Inflammatory macrophage treated with lipopolysaccharide for 4 hours (primary cell): ENCODE data around the gene CCDC106.

ENCODE experiments used
- DNase-seq: peaks from one replicate; pipeline ENCODE4 v3.0.0-alpha.2; 2020

CCDC106 gene

DNA sequence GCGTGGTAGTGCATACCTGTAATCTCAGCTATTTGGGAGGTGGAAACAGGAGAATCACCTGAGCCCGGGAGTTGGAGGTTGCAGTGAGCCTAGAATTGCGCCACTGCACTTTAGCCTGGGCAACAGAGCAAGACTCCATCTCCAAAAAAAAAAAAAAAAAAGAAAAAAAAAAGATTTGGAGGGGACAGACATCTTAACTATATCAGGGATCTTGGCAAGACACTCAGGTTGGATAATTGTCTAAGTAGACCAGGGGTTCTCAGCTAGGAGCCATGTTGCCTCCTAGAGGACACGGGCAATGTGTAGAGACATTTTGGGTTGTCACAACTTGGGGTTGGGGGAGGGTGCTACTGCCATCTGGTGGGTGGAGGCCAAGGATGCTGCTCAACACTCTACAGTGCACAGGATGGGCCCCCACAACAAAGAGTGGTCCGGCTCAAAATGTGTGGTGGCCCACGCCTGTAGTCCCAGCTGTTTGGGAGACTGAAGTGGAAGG, 9.1 kb upstream of the CCDC106 start:
- DNase-seq: peak; percentile 67

DNA sequence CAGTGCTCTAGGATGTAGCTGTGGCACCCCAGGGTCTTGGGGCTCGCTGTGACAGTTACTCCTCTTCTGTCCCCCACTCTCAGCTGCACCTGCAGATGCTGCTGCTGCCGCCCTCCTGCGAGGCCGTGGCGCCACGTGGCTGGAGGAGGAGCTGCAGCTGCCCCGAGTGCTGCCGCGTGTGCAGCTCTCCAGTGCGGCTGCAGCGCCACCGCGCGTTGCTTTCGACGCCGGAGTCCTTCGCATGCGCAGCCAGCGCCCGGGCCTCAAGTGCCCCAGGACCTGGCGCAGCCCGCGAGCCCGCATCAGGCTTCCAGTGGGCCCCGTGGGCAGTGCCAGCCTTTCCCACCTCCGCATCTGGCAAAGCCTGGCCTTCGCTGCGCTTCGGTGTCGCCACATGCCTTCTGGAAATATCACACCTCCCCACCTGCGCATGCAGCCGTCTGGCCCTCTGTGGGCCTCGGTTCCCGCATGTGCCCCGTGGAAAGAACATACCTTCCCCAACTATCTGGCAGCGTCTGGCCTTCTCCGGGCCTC, 7.9 kb upstream of the CCDC106 start:
- peak; percentile 62 for DNase-seq

DNA sequence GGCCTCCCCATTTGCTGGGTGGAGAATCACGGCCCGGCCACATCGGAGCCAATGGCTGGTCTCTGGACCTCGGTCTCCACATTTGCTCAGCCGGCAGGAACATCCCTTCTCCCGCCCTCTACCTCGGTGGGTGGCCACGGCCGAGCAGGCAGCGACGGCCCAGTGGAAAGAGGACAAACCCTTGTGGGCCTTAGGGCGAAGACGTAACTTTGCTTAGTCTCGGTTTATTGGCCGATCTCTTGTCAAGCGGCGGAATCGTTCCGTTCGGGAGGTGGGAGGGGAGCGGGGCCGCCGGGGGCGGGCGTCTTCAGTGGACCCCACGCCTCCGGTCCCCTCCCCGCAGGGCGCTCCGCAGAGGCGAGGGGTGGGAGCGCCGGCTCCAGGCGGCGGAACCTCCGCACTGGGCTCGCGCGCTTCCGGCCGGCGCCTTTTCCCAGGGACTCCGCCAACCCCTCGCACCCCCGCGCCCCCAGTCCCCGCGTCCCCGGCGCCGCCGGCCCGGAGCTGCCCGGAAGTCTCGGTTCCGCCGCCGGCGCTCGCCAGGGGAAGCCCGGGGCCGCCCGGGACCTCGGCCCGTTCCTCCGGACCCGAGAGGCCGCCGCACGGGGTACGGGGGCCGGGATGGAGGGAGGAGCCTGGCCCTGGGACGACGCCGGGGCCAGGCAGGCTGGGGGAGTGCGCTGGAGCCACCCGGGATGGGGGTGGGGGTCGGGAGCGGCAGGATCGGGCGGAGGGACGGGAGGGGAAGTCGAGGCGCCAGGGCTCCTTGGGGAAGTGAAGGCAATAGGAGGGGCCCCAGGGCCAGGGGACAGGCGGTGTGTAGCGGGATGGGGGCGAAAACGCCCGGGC, 7.2 kb upstream of the CCDC106 start, which contains the start of gene ZNF580:
TSS of gene ZNF580 (plus strand) at position 426 of the 849 bp plus-strand sequence. CDS start 1,507 bp downstream, outside the sequence.
- DNase-seq: peak; percentile 38

DNA sequence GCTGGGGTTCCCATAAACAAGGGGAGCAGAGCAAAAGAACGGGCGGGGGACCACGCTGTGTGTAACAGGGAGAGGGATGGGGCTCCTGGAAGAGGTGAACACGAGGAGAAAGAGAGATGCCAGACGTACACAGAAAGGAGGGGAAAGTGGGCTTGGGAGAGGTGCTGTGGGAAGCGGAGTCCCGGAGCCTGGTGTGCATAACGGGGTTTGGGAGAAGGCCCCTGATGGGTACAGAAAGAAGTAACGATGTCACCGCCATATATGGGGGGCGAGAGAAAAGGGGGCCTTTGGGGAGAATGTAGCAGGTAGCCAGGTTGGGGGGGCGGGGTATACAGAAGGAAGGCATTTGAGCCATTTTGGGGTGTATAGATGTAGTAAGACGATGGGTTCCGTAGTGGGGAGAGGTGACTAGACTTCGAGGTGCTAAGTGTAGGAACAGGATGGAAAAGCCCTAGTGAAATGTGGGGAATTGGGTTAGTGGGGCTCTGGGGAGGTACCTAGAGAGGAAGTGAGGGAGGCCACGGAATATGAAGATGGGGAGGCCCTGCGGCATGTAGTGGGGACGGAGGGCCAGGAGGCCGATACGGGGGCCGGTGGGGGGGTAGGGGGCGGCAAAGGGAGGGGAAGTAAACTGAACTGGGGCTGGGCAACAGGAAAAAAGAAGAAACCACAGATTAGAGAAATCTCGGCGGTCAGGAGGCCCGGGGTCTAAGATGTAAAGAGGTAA, 6.4 kb upstream of the CCDC106 start:
- no peak for DNase-seq

DNA sequence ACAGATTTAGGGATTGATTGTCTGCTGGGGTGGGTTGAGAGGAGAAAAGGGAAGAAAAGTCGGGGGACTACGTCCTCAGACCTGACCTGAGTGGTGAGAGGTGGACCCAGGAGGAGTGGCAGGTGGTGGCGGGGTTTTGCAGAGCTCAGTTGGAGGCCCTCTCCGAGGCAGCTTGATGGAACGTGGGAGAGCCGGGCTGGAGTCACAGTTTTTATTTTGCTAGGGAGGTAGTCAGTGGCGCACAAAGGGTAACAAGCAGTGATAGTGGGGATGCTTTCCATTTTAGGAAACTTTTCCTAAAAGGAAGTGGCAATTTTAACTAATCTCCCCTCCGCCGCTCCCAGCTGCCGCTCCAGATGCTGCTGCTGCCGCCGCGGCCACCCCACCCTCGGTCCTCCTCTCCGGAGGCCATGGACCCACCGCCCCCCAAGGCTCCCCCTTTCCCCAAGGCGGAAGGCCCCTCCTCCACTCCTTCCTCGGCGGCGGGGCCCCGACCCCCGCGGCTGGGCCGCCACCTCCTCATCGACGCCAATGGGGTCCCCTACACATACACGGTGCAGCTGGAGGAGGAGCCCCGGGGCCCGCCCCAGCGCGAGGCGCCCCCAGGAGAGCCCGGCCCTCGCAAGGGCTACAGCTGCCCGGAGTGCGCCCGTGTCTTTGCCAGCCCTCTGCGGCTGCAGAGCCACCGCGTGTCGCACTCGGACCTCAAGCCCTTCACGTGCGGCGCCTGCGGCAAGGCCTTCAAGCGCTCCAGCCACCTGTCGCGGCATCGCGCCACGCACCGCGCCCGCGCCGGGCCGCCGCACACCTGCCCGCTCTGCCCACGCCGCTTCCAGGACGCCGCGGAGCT, 5.6 kb upstream of the CCDC106 start:
- no peak for DNase-seq

DNA sequence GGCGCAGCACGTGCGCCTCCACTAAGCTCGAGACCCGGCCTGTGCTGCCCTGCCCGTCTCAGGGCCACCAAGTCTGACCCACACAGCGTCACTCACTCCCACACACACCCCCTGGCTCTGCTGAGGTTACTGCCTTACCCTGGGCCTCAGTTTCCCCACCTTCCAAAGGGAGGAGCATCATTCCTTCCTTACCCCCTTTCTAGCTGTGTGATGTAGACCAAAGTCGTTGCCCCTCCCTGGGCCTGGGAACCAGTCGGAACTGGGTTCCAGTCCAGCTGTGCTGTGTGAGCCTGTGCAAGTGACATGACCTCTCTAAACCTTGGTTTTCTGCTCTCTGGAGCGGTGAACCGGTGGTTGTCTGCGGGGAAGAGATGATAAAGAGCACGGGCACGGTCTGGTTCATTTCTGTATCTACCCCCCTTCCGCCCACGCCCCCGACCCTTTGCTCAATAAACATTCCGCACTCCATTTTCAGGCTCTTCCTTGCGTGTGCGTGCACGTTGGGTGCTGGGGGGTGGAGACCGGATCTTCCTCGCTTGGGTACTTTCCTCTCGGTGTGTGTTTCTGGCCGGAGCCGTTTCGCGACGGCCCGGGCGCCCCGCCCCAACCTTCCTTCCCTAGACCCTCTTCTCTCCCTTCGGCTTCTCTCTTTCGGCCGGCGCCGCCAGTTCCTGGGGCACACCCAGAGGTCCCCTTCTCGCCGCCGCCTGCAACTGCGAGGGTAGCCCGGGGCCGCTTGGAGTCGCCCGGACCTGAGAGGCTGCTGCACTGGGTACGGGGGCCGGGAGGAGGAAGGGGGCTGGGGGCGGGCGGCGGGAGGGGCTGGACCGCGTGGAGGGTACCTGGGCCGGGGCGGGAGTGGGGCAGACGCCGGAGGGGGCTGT, 4.8 kb upstream of the CCDC106 start, which contains the start of gene ZNF581:
TSS of gene ZNF581 (plus strand) at position 647 of the 884 bp plus-strand sequence. CDS start 923 bp downstream, outside the sequence.
- peak; percentile 62 for DNase-seq

DNA sequence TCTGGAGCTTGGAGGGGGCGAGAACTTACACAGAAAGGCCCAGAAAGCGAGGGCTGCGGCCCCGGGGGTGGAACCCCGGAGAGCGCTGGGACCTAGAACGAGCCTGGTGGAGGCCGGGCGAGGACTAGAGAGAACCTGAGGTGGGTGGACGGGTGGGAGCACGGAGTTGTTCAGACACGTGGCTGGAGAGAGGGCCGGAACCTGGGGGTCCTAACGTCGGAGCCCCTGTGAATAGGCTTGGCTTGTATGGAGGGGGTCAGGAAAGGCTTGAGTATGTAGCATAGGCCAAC, 4.2 kb upstream of the CCDC106 start:
- DNase-seq: no peak

DNA sequence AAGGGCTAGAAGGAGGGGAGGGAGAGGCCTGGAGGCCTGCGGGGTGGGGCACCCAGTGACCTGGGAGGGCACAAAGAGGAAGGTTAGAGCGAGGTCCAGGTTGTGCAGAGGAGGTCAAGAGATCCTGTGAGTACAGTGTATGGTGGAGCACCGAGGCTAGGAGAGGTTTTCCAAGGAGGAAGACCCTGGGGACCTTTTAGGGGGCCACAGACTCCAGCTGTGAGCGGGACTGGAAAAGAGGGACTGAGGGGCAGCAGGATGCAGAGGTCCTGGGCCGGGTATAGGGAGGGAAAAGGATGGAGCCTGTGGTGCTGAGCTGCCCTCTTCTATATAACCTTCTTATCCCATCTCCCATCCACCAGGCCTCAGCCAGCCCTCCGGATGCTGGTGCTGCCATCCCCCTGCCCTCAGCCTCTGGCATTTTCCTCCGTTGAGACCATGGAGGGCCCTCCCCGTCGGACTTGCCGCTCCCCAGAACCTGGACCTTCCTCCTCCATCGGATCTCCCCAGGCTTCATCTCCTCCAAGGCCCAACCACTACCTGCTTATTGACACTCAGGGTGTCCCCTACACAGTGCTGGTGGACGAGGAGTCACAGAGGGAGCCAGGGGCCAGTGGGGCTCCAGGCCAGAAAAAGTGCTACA, 3.7 kb upstream of the CCDC106 start:
- no peak for DNase-seq

DNA sequence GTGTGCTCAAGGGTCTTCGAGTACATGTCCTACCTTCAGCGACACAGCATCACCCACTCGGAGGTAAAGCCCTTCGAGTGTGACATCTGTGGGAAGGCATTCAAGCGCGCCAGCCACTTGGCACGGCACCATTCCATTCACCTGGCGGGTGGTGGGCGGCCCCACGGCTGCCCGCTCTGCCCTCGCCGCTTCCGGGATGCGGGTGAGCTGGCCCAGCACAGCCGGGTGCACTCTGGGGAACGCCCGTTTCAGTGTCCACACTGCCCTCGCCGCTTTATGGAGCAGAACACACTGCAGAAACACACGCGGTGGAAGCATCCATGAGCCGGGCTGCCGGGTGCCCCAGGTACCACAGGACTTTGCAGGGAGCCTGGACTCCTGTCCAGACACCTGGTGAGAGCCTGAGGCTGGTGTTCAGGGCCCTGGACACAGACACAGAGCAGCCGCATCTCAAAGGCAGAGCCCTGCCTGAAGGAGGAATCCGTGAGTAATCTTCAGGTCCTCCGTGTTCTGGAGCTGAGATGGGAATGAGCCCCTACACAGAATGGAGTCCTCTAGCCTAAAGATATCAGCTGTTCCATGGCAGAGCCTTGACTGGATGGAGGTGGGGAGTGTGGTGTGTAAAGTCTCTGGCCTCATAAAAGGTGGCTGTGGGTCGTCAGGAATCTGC, 3.0 kb upstream of the CCDC106 start:
- no peak for DNase-seq

DNA sequence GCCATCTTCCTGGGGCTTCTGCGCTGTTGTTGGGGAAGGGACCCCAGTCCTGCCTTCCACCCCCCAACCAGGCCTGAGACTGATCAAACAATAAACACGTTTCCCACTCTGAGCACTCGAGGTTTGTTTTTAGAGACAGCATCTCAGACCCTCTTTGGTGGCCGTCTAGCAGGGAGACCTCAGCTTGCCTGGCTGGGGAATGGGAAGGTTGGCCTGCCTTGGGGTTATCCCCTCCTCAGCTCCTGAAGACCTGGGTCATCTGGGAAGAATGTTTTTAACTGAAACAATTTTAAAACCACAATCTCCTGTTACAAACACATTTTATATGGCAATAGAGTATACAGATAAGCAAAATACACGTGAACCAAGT, 2.5 kb upstream of the CCDC106 start:
- no peak for DNase-seq

DNA sequence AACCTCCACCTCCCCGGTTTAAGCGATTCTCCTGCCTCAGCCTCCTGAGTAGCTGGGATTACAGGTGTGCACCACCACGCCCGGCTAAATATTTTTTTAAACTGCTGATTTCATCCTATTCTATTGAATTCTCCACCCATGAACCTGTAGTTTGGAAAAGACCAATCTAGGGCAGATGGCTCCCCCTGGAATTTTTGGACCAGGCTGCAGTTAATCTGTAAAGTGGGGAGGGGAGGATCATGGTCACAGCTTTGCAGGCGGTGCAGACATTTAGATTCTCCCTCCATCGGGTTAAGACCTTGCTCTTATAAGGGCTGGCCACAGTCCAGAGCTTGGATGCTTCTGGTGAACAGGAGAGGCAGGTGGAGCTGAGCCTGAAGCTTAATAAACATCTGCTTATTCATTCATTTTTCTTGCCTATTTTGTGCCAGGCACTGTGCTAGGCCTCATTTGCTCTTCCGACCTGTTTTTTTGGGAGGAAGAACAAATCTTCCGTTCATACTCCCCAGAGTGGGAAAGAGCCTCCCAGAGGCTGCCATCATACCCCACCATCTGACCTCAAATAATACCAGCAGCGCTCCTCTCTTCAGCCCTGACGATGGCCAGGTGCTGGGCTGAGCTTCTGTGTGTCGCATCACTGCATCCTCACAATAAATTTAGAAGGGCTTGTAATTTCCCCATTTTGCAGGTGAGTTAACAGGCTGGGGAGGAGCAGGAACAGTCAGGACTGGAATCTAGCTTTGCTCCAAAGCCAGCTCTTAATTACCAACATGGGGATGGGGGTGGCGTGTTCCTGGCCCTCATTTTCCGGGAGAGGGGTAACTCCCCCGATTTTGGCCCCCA, 902 bp upstream of the CCDC106 start:
- no peak for DNase-seq

DNA sequence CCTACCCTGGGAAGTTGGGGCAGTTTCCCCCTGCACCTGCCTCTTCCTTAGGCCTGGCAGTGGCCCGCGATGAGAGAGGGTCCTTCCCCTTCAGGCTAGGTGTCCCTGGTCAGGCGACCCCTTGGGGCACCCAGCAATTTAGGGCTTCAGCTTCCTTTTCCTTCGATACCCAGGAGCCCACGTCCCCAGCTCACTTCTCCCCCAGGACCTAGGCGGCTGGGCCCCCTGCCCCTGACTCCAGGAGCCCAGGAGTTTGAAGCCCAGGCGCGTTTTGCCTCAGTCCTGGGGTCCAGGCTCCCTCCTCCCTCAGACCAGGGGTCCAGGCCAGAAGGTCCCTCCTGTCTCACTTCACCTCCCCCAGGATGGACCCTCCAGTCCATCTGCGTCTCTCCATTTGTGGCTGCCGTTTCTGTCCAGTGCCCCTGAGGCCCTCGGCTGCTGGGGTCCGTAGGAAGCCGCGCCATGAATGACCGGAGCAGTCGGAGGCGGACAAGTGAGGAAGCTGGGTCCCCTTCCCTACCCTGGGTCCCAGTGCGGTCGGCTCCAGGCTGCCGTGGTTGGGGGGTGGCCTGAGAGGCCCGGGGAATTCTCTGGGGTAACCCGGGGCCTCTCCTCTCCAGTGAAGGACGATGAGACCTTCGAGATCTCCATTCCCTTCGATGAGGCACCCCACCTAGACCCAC, 714 bp downstream of the CCDC106 start:
- DNase-seq: no peak

DNA sequence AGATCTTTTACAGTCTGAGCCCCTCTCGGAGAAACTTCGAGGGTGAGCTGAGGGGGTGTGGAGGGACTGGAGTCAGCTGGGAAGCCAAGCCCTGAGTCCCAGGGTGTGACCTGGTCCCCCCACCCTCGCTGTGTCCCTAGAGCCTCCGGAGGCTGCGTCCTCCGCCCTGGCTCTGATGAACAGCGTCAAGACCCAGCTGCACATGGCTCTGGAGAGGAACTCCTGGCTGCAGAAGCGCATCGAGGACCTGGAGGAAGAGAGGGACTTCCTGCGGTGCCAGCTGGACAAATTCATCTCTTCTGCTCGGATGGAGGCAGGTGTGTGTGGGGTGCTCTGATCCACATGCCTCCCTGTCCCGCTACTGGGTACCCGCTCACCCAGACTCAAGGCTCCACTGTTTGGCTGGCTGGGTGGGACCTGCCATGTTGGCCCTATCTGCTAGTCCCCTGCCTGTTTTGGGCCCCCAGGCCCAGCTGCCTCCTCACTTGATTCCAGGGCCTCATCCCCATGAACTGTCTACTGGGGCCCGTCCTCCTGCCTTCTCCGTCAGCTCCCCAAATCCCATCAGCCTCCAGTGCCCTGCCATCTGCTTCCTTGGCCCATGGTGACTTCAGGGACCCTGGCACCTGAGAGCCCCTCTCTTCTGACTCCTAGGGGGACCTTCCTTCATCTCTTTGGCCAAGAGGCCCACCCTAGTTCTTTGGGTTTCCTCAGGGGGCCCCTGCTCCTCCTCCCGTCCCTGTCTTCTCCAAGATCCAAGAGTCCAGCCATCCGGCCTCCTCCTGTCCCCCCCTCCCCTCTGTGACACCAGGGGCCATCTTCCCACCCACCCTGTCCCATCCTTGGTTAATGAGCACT, 1.5 kb downstream of the CCDC106 start:
- no peak for DNase-seq

DNA sequence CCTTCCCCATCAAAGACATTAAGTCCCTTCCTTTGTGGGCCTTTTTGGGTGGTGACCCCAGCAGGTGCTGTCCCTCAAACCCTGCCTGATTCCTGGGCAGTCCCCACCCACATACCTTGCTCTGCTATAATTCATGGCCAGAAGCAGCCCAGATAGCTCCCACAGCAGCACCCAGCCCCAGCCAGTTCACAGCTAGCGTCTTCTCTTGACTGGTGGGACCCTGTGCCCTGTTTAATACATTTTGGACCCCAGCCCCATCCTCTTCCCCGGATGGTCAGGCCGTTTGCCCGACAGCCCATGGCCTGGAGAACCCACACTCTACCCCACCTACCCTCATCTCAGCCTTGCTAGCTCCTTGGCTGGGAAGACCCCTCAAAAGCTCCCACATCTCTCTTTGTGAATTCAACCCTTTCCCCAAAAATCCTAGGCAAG, 2.1 kb downstream of the CCDC106 start:
- DNase-seq: no peak

DNA sequence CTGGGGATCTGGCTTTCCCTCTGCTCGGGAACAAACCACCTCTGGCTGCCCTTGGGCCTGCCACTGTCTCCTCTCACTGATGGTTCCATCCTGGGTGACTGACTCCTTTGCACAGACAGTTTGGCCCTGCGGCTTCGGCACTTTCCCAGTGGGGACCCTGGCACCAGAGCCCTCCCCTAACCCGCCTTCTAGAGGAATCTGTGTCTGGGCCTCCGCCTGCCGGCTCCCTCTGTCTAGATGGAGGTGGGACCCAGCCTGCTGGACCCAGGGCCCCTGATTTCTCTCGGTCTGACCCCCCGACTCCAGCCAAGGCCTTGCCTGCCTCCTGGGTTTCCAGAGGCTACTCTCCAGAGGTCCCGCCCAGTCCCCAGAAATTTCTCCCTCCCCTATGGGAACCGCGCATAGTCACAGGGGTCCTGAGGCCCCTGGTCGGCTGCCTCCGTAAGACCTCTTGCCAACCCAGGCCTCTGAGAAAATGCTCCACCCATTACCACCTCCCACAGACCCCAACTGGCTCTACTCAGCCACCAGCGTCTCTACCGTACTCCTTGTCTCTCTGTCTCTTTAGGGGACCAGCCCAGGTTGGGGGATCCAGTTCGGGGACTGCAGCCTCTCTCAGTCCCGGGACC, 2.7 kb downstream of the CCDC106 start:
- no peak for DNase-seq

DNA sequence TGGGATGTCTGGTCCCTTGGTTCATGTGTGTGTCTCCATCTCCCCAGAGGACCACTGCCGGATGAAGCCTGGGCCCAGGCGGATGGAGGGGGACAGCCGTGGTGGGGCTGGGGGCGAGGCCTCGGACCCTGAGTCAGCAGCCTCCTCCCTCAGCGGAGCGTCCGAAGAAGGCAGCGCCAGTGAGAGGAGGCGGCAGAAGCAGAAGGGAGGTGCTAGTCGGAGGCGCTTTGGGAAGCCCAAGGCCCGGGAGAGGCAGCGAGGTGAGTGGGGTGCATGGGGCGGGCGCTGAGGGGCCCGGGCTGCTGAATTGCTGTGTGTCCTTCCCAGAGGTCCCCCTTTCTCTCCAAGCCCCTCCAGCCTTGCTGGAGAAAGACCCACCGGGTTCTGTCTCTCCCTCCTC, 3.2 kb downstream of the CCDC106 start:
- no peak for DNase-seq

DNA sequence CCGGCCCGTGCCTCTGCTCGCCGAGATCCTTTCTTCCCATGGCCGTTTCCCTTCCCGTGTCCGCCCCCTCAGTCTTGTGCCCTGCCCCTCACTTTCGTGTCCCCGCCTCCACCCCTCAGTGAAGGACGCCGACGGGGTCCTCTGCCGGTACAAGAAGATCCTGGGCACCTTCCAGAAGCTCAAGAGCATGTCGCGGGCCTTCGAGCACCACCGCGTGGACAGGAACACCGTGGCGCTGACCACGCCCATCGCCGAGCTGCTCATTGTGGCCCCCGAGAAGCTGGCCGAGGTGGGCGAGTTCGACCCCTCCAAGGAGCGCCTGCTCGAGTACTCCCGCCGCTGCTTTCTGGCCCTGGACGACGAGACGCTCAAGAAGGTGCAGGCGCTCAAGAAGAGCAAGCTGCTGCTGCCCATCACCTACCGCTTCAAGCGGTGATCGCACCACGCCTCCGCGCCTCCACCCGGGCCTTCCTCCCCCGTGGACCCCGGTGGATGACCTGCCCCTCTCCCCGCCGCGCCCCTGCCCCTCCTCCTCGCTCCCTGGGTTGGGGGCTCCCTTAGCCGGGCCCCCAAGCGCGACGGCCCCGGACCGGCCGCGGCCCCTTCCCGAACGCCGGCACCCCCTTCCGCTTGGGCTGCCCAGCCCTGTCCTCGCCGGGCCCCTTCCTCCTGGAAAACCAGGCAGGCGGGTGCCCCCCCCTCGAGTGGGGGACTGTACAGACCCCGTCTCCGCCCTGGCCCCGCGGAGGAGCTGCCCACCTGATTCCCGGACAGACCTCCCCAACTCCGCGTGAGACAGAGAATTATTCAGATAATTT, 4.5 kb downstream of the CCDC106 start:
- DNase-seq: no peak
